Suprapubic skin (tissue), 3 donors: ENCODE data around the gene PCSK5.

Source experiments
- CTCF ChIP-seq, 2 donors: fragments of 200-600 bp in 1 of 2; fragments of 450-650 bp in 1 of 2; sonication (generic) in 1 of 2; IDR thresholded peaks; one replicate each; pipeline ENCODE4 v1.5.1; 2016 to 2019; ENCODE audit warnings: antibody characterized with exemption in 2 of 2, mild to moderate bottlenecking in 1 of 2, moderate library complexity in 1 of 2
- POLR2A ChIP-seq, 2 donors: fragments of 450-650 bp; IDR thresholded peaks; one replicate each; pipeline ENCODE4 v1.6.1; 2017; ENCODE audit warnings: antibody characterized with exemption in 2 of 2, mild to moderate bottlenecking in 2 of 2, moderate library complexity in 2 of 2

GRCh38 chr9:75845806-75846205, 44.7 kb upstream of the PCSK5 start:
- no peak for TF ChIP-seq CTCF (IDR thresholded peaks at IDR 0.05)
- TF ChIP-seq POLR2A (IDR thresholded peaks at IDR 0.05) = no peak
